Psoas muscle (tissue), 8 donors: ENCODE results near the gene VPS4B. TPM values are rescaled to one million over a fixed set of nuclear protein-coding genes. Genes with fewer than 3 reads are reported as not detected.

Experiments used
- ATAC-seq, 4 donors: fragments of 200-7000 bp; cut with Tn5 transposase; one replicate each; pipeline ENCODE4 v1.9.1; 2020; ENCODE audit warnings: moderate library complexity in 3 of 4, mild to moderate bottlenecking in 2 of 4
- DNase-seq, 2 donors: peaks; one replicate each; pipeline ENCODE4 v3.0.0-alpha.2; 2020
- H3K27ac ChIP-seq: fragments of 200-600 bp; one replicate; pipeline ENCODE4 v1.8.0; 2022
- H3K27me3 ChIP-seq, 3 donors: fragments of 200-600 bp in 1 of 3; one replicate each; pipeline versions ENCODE4 v1.6.1 to v1.8.0; 2013 to 2022; ENCODE audit warnings: low read length in 2 of 3, mild to moderate bottlenecking in 2 of 3, moderate library complexity in 1 of 3; ENCODE audit not compliant: insufficient read depth in 3 of 3
- H3K36me3 ChIP-seq, 2 donors: fragments of 200-600 bp in 1 of 2; one replicate each; pipeline versions ENCODE4 v1.6.1 to v1.8.0; 2013 to 2022; ENCODE audit warnings: low read depth in 1 of 2, mild to moderate bottlenecking in 1 of 2, moderate library complexity in 1 of 2; ENCODE audit not compliant: insufficient read depth in 1 of 2
- H3K4me1 ChIP-seq: fragments of 200-600 bp; one replicate; pipeline ENCODE4 v1.8.0; 2022
- H3K4me3 ChIP-seq: fragments of 200-600 bp; one replicate; pipeline ENCODE4 v1.8.0; 2022; ENCODE audit warnings: mild to moderate bottlenecking
- H3K9me3 ChIP-seq: fragments of 200-600 bp; one replicate; pipeline ENCODE4 v1.8.0; 2022
- WGBS, 3 donors: extraction: QIAGEN DNeasy Blood & Tissue Kit; methylation state at CpG; one replicate each; pipeline versions ENCODE4 v1.1.6 to v1.1.7; 2013; 5-methylcytosine and 5-hydroxymethylcytosine counted together
- intact Hi-C, 2 donors: fragments of 100-400 bp; cut with DNase I; formaldehyde crosslinking; loops; one replicate each; pipeline versions ENCODE4 v1.11.0 to v1.14.2; 2022
- polyA plus RNA-seq, 3 donors: library from polyadenylated mRNA; stranded (reverse); fragments of 200-250 nt; gene quantifications; one replicate each; pipeline ENCODE4 v1.2.3, GENCODE V29; 2013
- total RNA-seq, 4 donors: library from RNA; stranded (reverse); fragmentation: NEBNext Ultra II Directional in 2 of 4; extraction: Animal tissue kit (Norgen Biotek cat#: 25700) in 2 of 4; gene quantifications; one replicate each; pipeline versions ENCODE4 v1.2.1 to v1.2.4, GENCODE V29; 2021 to 2023
- TF ChIP-seq, protein P1 (sequence below): fragments of 200-600 bp; IDR thresholded peaks from one replicate; pipeline ENCODE4 v1.8.0; 2022; ENCODE audit warnings: antibody characterized with exemption
- donor health status: healthy with polysubstance abuse.
- donor health status: DM: no; HTN: no; CAD: no; lungs with moderate emphysema.
- donor health status: Bipolar disorder and iron deficiency.
- donor health status: healthy.
- donor health status: DM: yes; HTN: yes; CAD: no.
- donor health status: DM: no; HTN: no; CAD: no.
- donor health status: DM: no; HTN: no; CAD: no.
- donor health status: DM: yes; HTN: yes; CAD: no.

VPS4B gene
- total and polyA plus RNA-seq, 7 donors = 8.4 to 24.8 (median 17.9) TPM

GRCh38 chr18:63356272-63356896 is 65.9 kb downstream of the VPS4B start:
- Histone ChIP-seq H3K27me3 (no peaks in the 10 kb centered on the region), H3K27ac (peak overlapping the region; percentile 26), H3K9me3 (no peaks in the 10 kb centered on the region), H3K4me3 (no peak overlapping the region), H3K4me1 (peaks cover 4% of the 10 kb centered on the region), H3K36me3 (peaks cover 17 to 99% of the 10 kb centered on the region in 2 donors)
- peak in 2 of 4 donors; percentile 44 to 46 for ATAC-seq
- TF ChIP-seq, protein P1, sequence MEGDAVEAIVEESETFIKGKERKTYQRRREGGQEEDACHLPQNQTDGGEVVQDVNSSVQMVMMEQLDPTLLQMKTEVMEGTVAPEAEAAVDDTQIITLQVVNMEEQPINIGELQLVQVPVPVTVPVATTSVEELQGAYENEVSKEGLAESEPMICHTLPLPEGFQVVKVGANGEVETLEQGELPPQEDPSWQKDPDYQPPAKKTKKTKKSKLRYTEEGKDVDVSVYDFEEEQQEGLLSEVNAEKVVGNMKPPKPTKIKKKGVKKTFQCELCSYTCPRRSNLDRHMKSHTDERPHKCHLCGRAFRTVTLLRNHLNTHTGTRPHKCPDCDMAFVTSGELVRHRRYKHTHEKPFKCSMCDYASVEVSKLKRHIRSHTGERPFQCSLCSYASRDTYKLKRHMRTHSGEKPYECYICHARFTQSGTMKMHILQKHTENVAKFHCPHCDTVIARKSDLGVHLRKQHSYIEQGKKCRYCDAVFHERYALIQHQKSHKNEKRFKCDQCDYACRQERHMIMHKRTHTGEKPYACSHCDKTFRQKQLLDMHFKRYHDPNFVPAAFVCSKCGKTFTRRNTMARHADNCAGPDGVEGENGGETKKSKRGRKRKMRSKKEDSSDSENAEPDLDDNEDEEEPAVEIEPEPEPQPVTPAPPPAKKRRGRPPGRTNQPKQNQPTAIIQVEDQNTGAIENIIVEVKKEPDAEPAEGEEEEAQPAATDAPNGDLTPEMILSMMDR = no peak
- 75 to 93% (median 81%) methylated on average over 7 of the region's 7 CpGs for WGBS, 3 donors
- no peak for DNase-seq
- intact Hi-C loops = no loop called here

- Histone ChIP-seq H3K27me3 (no peaks in the 10 kb centered on the region), H3K9me3 (no peaks in the 10 kb centered on the region), H3K4me3 (no peak overlapping the region), H3K27ac (no peak overlapping the region), H3K36me3 (peaks cover 10 to 86% of the 10 kb centered on the region in 2 donors), H3K4me1 (peaks cover 16% of the 10 kb centered on the region)
- no peak for ATAC-seq
- intact Hi-C loops = no loop called here
- TF ChIP-seq, protein P1 = no peak
- DNase-seq = no peak
- 48 to 50% (median 48%) methylated on average over 2 of the region's 2 CpGs for WGBS, 3 donors
Measured at GRCh38 chr18:63350230-63350629, 72.0 kb downstream of the VPS4B start.

- TF ChIP-seq, protein P1 = no peak
Measured at GRCh38 chr18:63348508-63349136, 73.7 kb downstream of the VPS4B start.

GRCh38 chr18:63346480-63347183 is 75.6 kb downstream of the VPS4B start:
- H3K27ac ChIP-seq = peak overlapping the region; percentile 62
- peaks cover 23% of the 10 kb centered on the region for H3K4me1 ChIP-seq
- intact Hi-C loops = no loop called here
- DNase-seq = no peak
- peaks cover 2 to 84% of the 10 kb centered on the region in 2 donors for H3K36me3 ChIP-seq
- H3K4me3 ChIP-seq = no peak overlapping the region
- H3K27me3 ChIP-seq = no peaks in the 10 kb centered on the region
- H3K9me3 ChIP-seq = no peaks in the 10 kb centered on the region
- 72 to 85% (median 75%) methylated on average over 7 of the region's 7 CpGs for WGBS, 3 donors
- TF ChIP-seq, protein P1 = no peak
- ATAC-seq = peak in 3 of 4 donors; percentile 21 to 40 (median 35)

More at GRCh38 chr18:63348508-63349136, 73.7 kb downstream of the VPS4B start:
- no peak overlapping the region for H3K27ac ChIP-seq
- intact Hi-C loops = no loop called here
- no peaks in the 10 kb centered on the region for H3K9me3 ChIP-seq
- WGBS, 3 donors = 94 to 96% (median 95%) methylated on average over 7 of the region's 7 CpGs
- H3K4me1 ChIP-seq = peaks cover 23% of the 10 kb centered on the region
- H3K4me3 ChIP-seq = no peak overlapping the region
- DNase-seq (no peak), ATAC-seq (no peak)
- peaks cover 6 to 84% of the 10 kb centered on the region in 2 donors for H3K36me3 ChIP-seq
- H3K27me3 ChIP-seq = no peaks in the 10 kb centered on the region
